ENCODE measurements around the gene AUTS2.

AUTS2 gene

GRCh38 chr7:69871886-69872569, 273.8 kb downstream of the AUTS2 start:
- H3K4me3 ChIP-seq (ENCODE audit: low read depth, low read length), result no peak overlapping the region
- TF ChIP-seq CTCF (IDR thresholded peaks at IDR 0.05; ENCODE audit: low read depth, low read length, missing control alignments), result no peak
- in situ Hi-C loops (cut with HindIII; ENCODE audit: low sequenced_read_pairs), result no loop called here
- no peak for DNase-seq (ENCODE audit: low read depth)

- no peak for TF ChIP-seq CTCF (IDR thresholded peaks at IDR 0.05; ENCODE audit: low read depth, low read length, missing control alignments)
- no peak for DNase-seq (ENCODE audit: low read depth)
- in situ Hi-C loops (cut with HindIII; ENCODE audit: low sequenced_read_pairs), result no loop called here
- H3K4me3 ChIP-seq (ENCODE audit: low read depth, low read length), result no peak overlapping the region
Observed at GRCh38 chr7:69873512-69873911, 275.2 kb downstream of the AUTS2 start.

- in situ Hi-C loops (cut with HindIII; ENCODE audit: low sequenced_read_pairs), result no loop called here
- no peak for DNase-seq (ENCODE audit: low read depth)
- no peak for TF ChIP-seq CTCF (IDR thresholded peaks at IDR 0.05; ENCODE audit: low read depth, low read length, missing control alignments)
Observed at GRCh38 chr7:69878015-69878414, 279.7 kb downstream of the AUTS2 start.

GRCh38 chr7:69878591-69878990, 280.3 kb downstream of the AUTS2 start:
- no peak for DNase-seq (ENCODE audit: low read depth)
- in situ Hi-C loops (cut with HindIII; ENCODE audit: low sequenced_read_pairs), result no loop called here
- H3K4me3 ChIP-seq (ENCODE audit: low read depth, low read length), result no peak overlapping the region
- no peak for TF ChIP-seq CTCF (IDR thresholded peaks at IDR 0.05; ENCODE audit: low read depth, low read length, missing control alignments)

More at GRCh38 chr7:69878015-69878414, 279.7 kb downstream of the AUTS2 start:
- H3K4me3 ChIP-seq (ENCODE audit: low read depth, low read length), result no peak overlapping the region

GRCh38 chr7:69879989-69880388, 281.7 kb downstream of the AUTS2 start:
- no peak for DNase-seq (ENCODE audit: low read depth)
- in situ Hi-C loops (cut with HindIII; ENCODE audit: low sequenced_read_pairs), result no loop called here
- no peak for TF ChIP-seq CTCF (IDR thresholded peaks at IDR 0.05; ENCODE audit: low read depth, low read length, missing control alignments)
- no peak overlapping the region for H3K4me3 ChIP-seq (ENCODE audit: low read depth, low read length)

GRCh38 chr7:69880840-69881239, 282.6 kb downstream of the AUTS2 start:
- H3K4me3 ChIP-seq (ENCODE audit: low read depth, low read length), result no peak overlapping the region
- no peak for TF ChIP-seq CTCF (IDR thresholded peaks at IDR 0.05; ENCODE audit: low read depth, low read length, missing control alignments)
- in situ Hi-C loops (cut with HindIII; ENCODE audit: low sequenced_read_pairs), result no loop called here
- DNase-seq (ENCODE audit: low read depth), result no peak
